SU-DHL-6 (cell line): Measurements from ENCODE around the gene RNF31.
A peak's percentile ranks its signal among the peaks of the same experiment; 100 is the strongest.

Experiments used
- H2AFZ ChIP-seq: fragments of 200-600 bp; sonication (generic); 2 replicates; pipeline ENCODE4 v1.6.1; 2014; ENCODE audit warnings: low read depth, mild to moderate bottlenecking, moderate library complexity, mixed read lengths, antibody characterized with exemption, low read length; ENCODE audit not compliant: severe bottlenecking
- H3F3A ChIP-seq: fragments of 200-600 bp; shearing (Covaris generic); 2 replicates; pipeline ENCODE4 v1.6.0; 2016; ENCODE audit warnings: antibody characterized with exemption, mild to moderate bottlenecking; ENCODE audit not compliant: insufficient read depth
- H3K27ac ChIP-seq: fragments of 200-600 bp; sonication (generic); 2 replicates; pipeline ENCODE4 v1.5.1; 2016; ENCODE audit warnings: low read depth, mild to moderate bottlenecking, low read length, moderate library complexity, mixed read lengths
- H3K27me3 ChIP-seq: fragments of 200-600 bp; sonication (generic), shearing (Covaris generic); 2 replicates; pipeline ENCODE4 v1.6.0; 2014; ENCODE audit warnings: mild to moderate bottlenecking, low read length
- H3K36me3 ChIP-seq: fragments of 200-600 bp; sonication (generic); 2 replicates; pipeline ENCODE4 v1.6.1; 2014; ENCODE audit warnings: mild to moderate bottlenecking, low read length, mixed read lengths
- H3K4me2 ChIP-seq: fragments of 300-600, 200-600 bp; shearing (Covaris generic), sonication (generic); 2 replicates; pipeline ENCODE4 v1.6.0; 2014; ENCODE audit warnings: low read length, low read depth, mild to moderate bottlenecking; ENCODE audit not compliant: poor library complexity, severe bottlenecking
- H3K4me3 ChIP-seq: fragments of 200-600 bp; sonication (generic); 2 replicates; pipeline ENCODE4 v1.5.1; 2014; ENCODE audit warnings: antibody characterized with exemption, low read length, mild to moderate bottlenecking, mixed read lengths; ENCODE audit not compliant: insufficient read depth, poor library complexity, severe bottlenecking
- H3K79me2 ChIP-seq: fragments of 200-600 bp; sonication (generic); 2 replicates; pipeline ENCODE4 v1.6.1; 2014; ENCODE audit warnings: mild to moderate bottlenecking, low read length, moderate library complexity; ENCODE audit not compliant: insufficient read depth
- H3K9ac ChIP-seq: fragments of 200-600 bp; sonication (generic); 2 replicates; pipeline ENCODE4 v1.7.0; 2014; ENCODE audit warnings: mild to moderate bottlenecking, low read length
- H3K9me2 ChIP-seq: fragments of 200-600 bp; sonication (generic); replicated peaks from 2 replicates; pipeline ENCODE4 v1.6.1; 2014; ENCODE audit warnings: low read length; ENCODE audit not compliant: insufficient read depth
- H3K9me3 ChIP-seq: fragments of 200-600 bp; sonication (generic); 2 replicates; pipeline ENCODE4 v1.6.1; 2014; ENCODE audit warnings: low read length, mixed read lengths; ENCODE audit not compliant: insufficient read depth
- H4K20me1 ChIP-seq: fragments of 200-600 bp; sonication (generic); 2 replicates; pipeline ENCODE4 v1.6.1; 2014; ENCODE audit warnings: low read depth, mild to moderate bottlenecking, antibody characterized with exemption, low read length, moderate library complexity, mixed read lengths
- CTCF ChIP-seq: fragments of 200-600 bp; sonication (generic); IDR thresholded peaks from one replicate; pipeline ENCODE4 v1.5.1; 2017; ENCODE audit warnings: antibody characterized with exemption, mild to moderate bottlenecking, low read length, moderate library complexity; ENCODE audit not compliant: insufficient read depth, poor library complexity, severe bottlenecking
- EZH2phosphoT487 ChIP-seq: fragments of 200-600 bp; sonication (generic), shearing (Covaris generic); conservative IDR thresholded peaks from 2 replicates; pipeline ENCODE4 v1.6.1; 2018; ENCODE audit warnings: mild to moderate bottlenecking, antibody characterized with exemption, low read length, moderate library complexity, mixed read lengths

RNF31 gene

DNA sequence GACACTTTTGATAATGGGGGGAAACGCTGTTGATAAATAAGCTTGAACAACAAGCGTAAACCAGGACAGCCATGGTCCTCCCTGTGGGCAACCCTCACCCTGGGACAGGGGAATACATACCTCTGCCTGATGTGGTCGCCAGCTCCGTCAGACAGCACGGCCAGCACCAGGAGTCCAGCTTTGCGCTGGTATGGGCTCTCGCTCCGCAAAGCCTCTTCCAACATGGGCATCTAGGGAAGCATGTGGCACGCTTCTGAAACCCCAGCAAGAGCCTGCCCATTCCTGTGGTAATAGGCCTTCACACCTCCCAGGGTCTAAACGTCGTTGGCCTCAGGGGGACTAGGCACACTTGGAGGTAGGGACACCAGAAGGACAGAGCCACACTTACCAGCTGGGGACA lies 38.4 kb downstream of the RNF31 start:
- Histone ChIP-seq H3K4me3 (no peak overlapping the region), H3K36me3 (no peaks in the 10 kb centered on the region), H3K9me2 (no peaks in the 10 kb centered on the region), H3K4me2 (no peak overlapping the region), H3K27me3 (no peaks in the 10 kb centered on the region), H3K9me3 (no peaks in the 10 kb centered on the region), H3F3A (peaks cover 14% of the 10 kb centered on the region), H4K20me1 (no peaks in the 10 kb centered on the region), H3K27ac (no peak overlapping the region), H3K79me2 (no peaks in the 10 kb centered on the region), H3K9ac (no peak overlapping the region), H2AFZ (no peak overlapping the region)
- TF ChIP-seq EZH2phosphoT487 (no peak), CTCF (no peak)

- Histone ChIP-seq H2AFZ (no peak overlapping the region), H3K9ac (0 out of 2 replicates have a peak overlapping the region, but pooled peaks have one; percentile 72), H3K9me2 (no peaks in the 10 kb centered on the region), H3K27ac (no peak overlapping the region), H3K4me3 (no peak overlapping the region), H3F3A (peaks cover 14% of the 10 kb centered on the region), H3K4me2 (peak overlapping the region; percentile 71), H3K36me3 (no peaks in the 10 kb centered on the region), H3K9me3 (no peaks in the 10 kb centered on the region), H4K20me1 (no peaks in the 10 kb centered on the region), H3K79me2 (no peaks in the 10 kb centered on the region), H3K27me3 (no peaks in the 10 kb centered on the region)
- TF ChIP-seq CTCF = no peak
- no peak for TF ChIP-seq EZH2phosphoT487
Measured at GRCh38 chr14:24186831-24187538, 39.7 kb downstream of the RNF31 start.

GRCh38 chr14:24187539-24187915 lies 40.2 kb downstream of the RNF31 start:
- Histone ChIP-seq H3K4me3 (peak overlapping the region; percentile 81), H3K9me2 (no peaks in the 10 kb centered on the region), H3K27me3 (no peaks in the 10 kb centered on the region), H3K27ac (peak overlapping the region; percentile 44; the same call in 1 of the 2 replicates), H3K79me2 (no peaks in the 10 kb centered on the region), H3K4me2 (peak overlapping the region; percentile 71), H3F3A (peaks cover 14% of the 10 kb centered on the region), H2AFZ (no peak overlapping the region), H3K9me3 (no peaks in the 10 kb centered on the region), H4K20me1 (no peaks in the 10 kb centered on the region), H3K36me3 (no peaks in the 10 kb centered on the region), H3K9ac (peak overlapping the region; percentile 72)
- no peak for TF ChIP-seq CTCF
- no peak for TF ChIP-seq EZH2phosphoT487
